Heart left ventricle (tissue), 16 donors: ENCODE measurements around the gene RPL39L. TPM values are rescaled to one million over a fixed set of nuclear protein-coding genes. Genes with fewer than 3 reads are reported as not detected.

ENCODE experiments used
- ATAC-seq, 4 donors: fragments of 200-7000 bp; cut with Tn5 transposase; one replicate each; pipeline ENCODE4 v1.9.1; 2020 to 2022; ENCODE audit warnings: moderate library complexity in 4 of 4, mild to moderate bottlenecking in 3 of 4, moderate number of reproducible peaks in 1 of 4
- DNase-seq, 5 donors: peaks; one replicate each; pipeline ENCODE4 v3.0.0-alpha.2; 2020
- H3K27ac ChIP-seq, 12 donors: fragments of 200-600 bp; sonication (generic) in 4 of 12; one replicate each; pipeline versions ENCODE4 v1.5.0 to v1.8.0; 2016 to 2022; ENCODE audit warnings: mild to moderate bottlenecking in 2 of 12
- H3K27me3 ChIP-seq, 9 donors: fragments of 200-600 bp; sonication (generic) in 2 of 9; one replicate each; pipeline versions ENCODE4 v1.5.1 to v1.8.0; 2016 to 2022; ENCODE audit warnings: mild to moderate bottlenecking in 3 of 9
- H3K36me3 ChIP-seq, 9 donors: fragments of 200-600 bp; sonication (generic) in 2 of 9; one replicate each; pipeline versions ENCODE4 v1.5.0 to v1.8.0; 2018 to 2022; ENCODE audit warnings: mild to moderate bottlenecking in 2 of 9
- H3K4me1 ChIP-seq, 12 donors: fragments of 200-600 bp; sonication (generic) in 4 of 12; one replicate each; pipeline versions ENCODE4 v1.5.0 to v1.8.0; 2016 to 2022; ENCODE audit warnings: mild to moderate bottlenecking in 3 of 12
- H3K4me3 ChIP-seq, 12 donors: fragments of 200-600 bp; sonication (generic) in 4 of 12; one replicate each; pipeline versions ENCODE4 v1.5.0 to v1.8.0; 2017 to 2022; ENCODE audit warnings: mild to moderate bottlenecking in 9 of 12, moderate library complexity in 4 of 12
- H3K9me3 ChIP-seq, 12 donors: fragments of 200-600 bp; sonication (generic) in 4 of 12; one replicate each; pipeline versions ENCODE4 v1.5.0 to v1.8.0; 2016 to 2022; ENCODE audit warnings: mild to moderate bottlenecking in 1 of 12
- CTCF ChIP-seq, 12 donors: fragments of 200-600 bp; sonication (generic) in 4 of 12; IDR thresholded peaks; one replicate each; pipeline versions ENCODE4 v1.5.0 to v1.8.0; 2018 to 2022; ENCODE audit warnings: antibody characterized with exemption in 12 of 12, mild to moderate bottlenecking in 5 of 12
- POLR2A ChIP-seq, 2 donors: fragments of 450-650 bp; IDR thresholded peaks; one replicate each; pipeline ENCODE4 v1.6.1; 2017; ENCODE audit warnings: antibody characterized with exemption in 2 of 2, mild to moderate bottlenecking in 2 of 2, moderate library complexity in 2 of 2
- WGBS, 4 donors: extraction: QIAGEN DNeasy Blood & Tissue Kit in 2 of 4; methylation state at CpG; one replicate each; pipeline versions ENCODE4 v1.1.5 to v1.1.7; 2013 to 2018; 5-methylcytosine and 5-hydroxymethylcytosine counted together
- intact Hi-C, 10 donors: fragments of 100-400 bp; cut with DNase I; formaldehyde crosslinking; loops; one replicate each; pipeline versions ENCODE4 v1.11.1 to v1.14.2; 2022
- polyA plus RNA-seq, 2 donors: library from polyadenylated mRNA; stranded (reverse); fragments of 200-250 nt; gene quantifications; one replicate each; pipeline ENCODE4 v1.2.3, GENCODE V29; 2013
- total RNA-seq, 9 donors: library from RNA; depleted of rRNA in 2 of 9; stranded (reverse); fragments of >200 nt in 2 of 9; fragmentation: NEBNext Ultra II Directional in 3 of 9; extraction: Animal tissue kit (Norgen Biotek cat#: 25700) in 3 of 9; gene quantifications; one replicate each; pipeline versions ENCODE4 v1.1.0 to v1.2.4, GENCODE V29; 2016 to 2023
- donor health status: ischemic (EF 13 %, LVEDD 7.1; RV severe dilation, severe dysfunction).
- donor health status: healthy with polysubstance abuse.
- donor health status: DM: no; HTN: yes; CAD: no.
- donor health status: DM: no; HTN: no; CAD: no.
- donor health status: ischemic (EF 25% LVEDD 6.9; RV normal size, moderate dysfunction).
- donor health status: ischemic (EF 25% LVEDD 5.7; RV mildly dilated, moderate dysfunction).
- donor health status: healthy.
- donor health status: DM: yes; HTN: yes; CAD: no.
- donor health status: ischemic (EF 35%, LVEDD 5.7; RV mildly dilated, moderate dysfunction).
- donor health status: nonischemic (EF 11% LVEDD 7.7; RV severe dilation, severe dysfunction).
- donor health status: DM: yes; HTN: yes; CAD: no.
- donor health status: PGD.
- donor health status: ischemic (EF 29% LVEDD 5.4; RV normal size, mild dysfunction).
- donor health status: nonischemic (EF 23%, LVEDD 6.1; RV moderate dilation, normal function).

The RPL39L gene
- total and polyA plus RNA-seq, 11 donors = 1.9 to 16.3 (median 4.6) TPM

DNA sequence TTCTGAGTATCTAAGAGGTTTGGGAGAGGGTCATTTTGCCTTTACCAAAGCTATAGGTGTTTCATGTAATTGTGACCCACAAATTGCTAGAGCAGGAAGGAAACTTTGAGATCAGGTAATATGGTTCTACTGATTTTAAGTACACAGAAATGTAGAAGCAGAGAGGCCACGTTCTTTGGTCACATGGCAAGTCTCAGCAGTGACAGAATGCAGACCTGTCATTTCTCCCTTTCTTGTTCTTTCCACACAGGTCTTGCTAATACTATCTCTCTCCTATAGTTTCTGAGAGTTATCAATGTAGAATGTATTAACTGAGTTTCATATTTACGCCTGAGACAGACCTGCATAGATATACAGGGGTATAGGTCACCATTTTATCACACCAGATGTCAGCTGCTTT is 47.1 kb upstream of the RPL39L start:
- DNase-seq (no peak), ATAC-seq (peak in 2 of 4 donors; percentile 33 to 47)
- intact Hi-C loops = no loop called here
- Histone ChIP-seq H3K4me3 (no peak overlapping the region), H3K27me3 (no peaks in the 10 kb centered on the region), H3K4me1 (peaks cover 0 to 39% (median 19%) of the 10 kb centered on the region in 12 donors), H3K36me3 (no peaks in the 10 kb centered on the region), H3K9me3 (no peaks in the 10 kb centered on the region), H3K27ac (peak overlapping the region; percentile 41 to 99 (median 87))
- TF ChIP-seq CTCF (IDR thresholded peaks at IDR 0.05) (no peak), POLR2A (IDR thresholded peaks at IDR 0.05) (no peak)
- WGBS, 4 donors = 29 to 43% (median 40%) methylated on average over 2 of the region's 2 CpGs

DNA sequence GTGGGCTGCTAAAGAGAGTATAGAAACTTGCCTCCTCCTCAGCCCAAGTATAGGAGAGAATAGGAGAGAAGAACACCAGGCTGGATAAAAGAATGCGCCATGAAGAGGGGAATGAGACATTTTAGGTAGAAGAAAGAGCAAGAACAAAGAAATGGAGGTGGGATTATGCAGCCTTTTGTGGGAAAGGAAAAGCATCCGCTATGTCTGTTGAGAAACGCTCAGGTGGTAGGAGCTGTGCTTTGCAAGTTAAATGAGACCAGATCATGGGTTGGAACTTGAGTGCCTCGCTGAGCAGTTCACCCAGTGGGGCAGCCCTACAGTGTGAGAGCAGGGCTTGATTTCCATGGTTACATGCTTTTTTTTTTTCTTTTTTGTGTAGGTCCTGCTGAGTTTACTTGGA is 46.5 kb upstream of the RPL39L start:
- H3K27ac ChIP-seq = peak overlapping the region; percentile 41 to 99 (median 87)
- peaks cover 0 to 39% (median 19%) of the 10 kb centered on the region in 12 donors for H3K4me1 ChIP-seq

DNA sequence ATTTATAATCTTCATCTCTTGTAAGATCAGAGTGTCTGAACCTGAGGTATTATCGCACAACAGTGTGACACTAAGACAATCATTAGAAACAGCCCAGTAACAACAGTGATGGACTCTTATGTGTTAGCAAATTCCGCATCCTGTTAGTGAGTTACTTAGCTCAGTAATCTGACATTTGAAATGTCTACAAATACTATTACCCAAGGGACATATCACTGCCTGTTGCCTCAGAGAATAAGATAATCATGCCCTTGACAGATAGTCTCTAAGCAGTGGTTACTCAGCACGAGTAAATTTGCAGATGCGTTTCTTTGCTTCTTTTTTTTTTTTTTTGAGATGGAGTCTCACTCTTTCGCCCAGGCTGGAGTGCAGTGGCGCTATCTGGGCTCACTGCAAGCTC is 44.6 kb upstream of the RPL39L start:
- Histone ChIP-seq H3K4me3 (no peak overlapping the region), H3K27ac (peak overlapping the region in 3 of 12 donors; percentile 16 to 50 (median 19)), H3K4me1 (peaks cover 0 to 33% (median 17%) of the 10 kb centered on the region in 12 donors), H3K36me3 (no peaks in the 10 kb centered on the region), H3K9me3 (no peaks in the 10 kb centered on the region), H3K27me3 (no peaks in the 10 kb centered on the region)
- no peak for ATAC-seq
- TF ChIP-seq CTCF (IDR thresholded peaks at IDR 0.05) (no peak), POLR2A (IDR thresholded peaks at IDR 0.05) (no peak)
- WGBS, 4 donors = 70 to 80% (median 75%) methylated on average over 6 of the region's 6 CpGs
- intact Hi-C loops = no loop called here
- DNase-seq = no peak

More for the DNA sequence above, 46.5 kb upstream of the RPL39L start:
- TF ChIP-seq CTCF (IDR thresholded peaks at IDR 0.05) (no peak), POLR2A (IDR thresholded peaks at IDR 0.05) (no peak)
- H3K9me3 ChIP-seq = no peaks in the 10 kb centered on the region
- ATAC-seq = no peak
- H3K4me3 ChIP-seq = no peak overlapping the region
- H3K27me3 ChIP-seq = no peaks in the 10 kb centered on the region
- no peak for DNase-seq
- H3K36me3 ChIP-seq = no peaks in the 10 kb centered on the region
- intact Hi-C loops = no loop called here
- 82 to 92% (median 88%) methylated on average over 4 of the region's 4 CpGs for WGBS, 4 donors

GRCh38 chr3:187183210-187183862 is 44.0 kb upstream of the RPL39L start:
- peaks cover 0 to 33% (median 14%) of the 10 kb centered on the region in 12 donors for H3K4me1 ChIP-seq
- peak in 1 of 5 donors; percentile 31 for DNase-seq
- H3K4me3 ChIP-seq = no peak overlapping the region
- WGBS, 4 donors = 65 to 72% (median 68%) methylated on average over 7 of the region's 7 CpGs
- no peaks in the 10 kb centered on the region for H3K9me3 ChIP-seq
- intact Hi-C loops = no loop called here
- H3K36me3 ChIP-seq = no peaks in the 10 kb centered on the region
- H3K27ac ChIP-seq = peak overlapping the region in 7 of 12 donors; percentile 16 to 58 (median 36)
- no peak for ATAC-seq
- H3K27me3 ChIP-seq = no peaks in the 10 kb centered on the region
- TF ChIP-seq POLR2A (IDR thresholded peaks at IDR 0.05) (no peak), CTCF (IDR thresholded peaks at IDR 0.05) (no peak)
